ENCODE data around the gene RALGAPA2.
"Not testable (repeated sequence)": the region's sequence is repeated elsewhere in the genome, so short reads cannot be mapped to it uniquely, and the experiment has no call there.

GRCh38 chr20:20355503-20355902, 356.9 kb downstream of the RALGAPA2 start:
- not testable (repeated sequence) for TF ChIP-seq CTCF, POLR2AphosphoS5, POLR2A (IDR thresholded peaks at IDR 0.05)
